Natural killer cell (primary cell): Measurements from ENCODE around the gene KIF1B. TPM values are rescaled to one million over a fixed set of nuclear protein-coding genes. Genes with fewer than 3 reads are reported as not detected.

Experiments
- ATAC-seq, 3 donors: fragments of 150-1000 bp in 2 of 3; fragments of 200-7000 bp in 1 of 3; cut with Tn5 transposase; 1 replicate in 1 of 3; 2 replicates in 2 of 3; pipeline ENCODE4 v1.10.0; 2021; ENCODE audit warnings: mild to moderate bottlenecking in 2 of 3, moderate library complexity in 2 of 3
- DNase-seq, 2 donors: peaks; one replicate each; pipeline versions ENCODE4 v3.0.0 to v3.0.0-alpha.2; 2013 to 2021; ENCODE audit warnings: mixed read lengths in 1 of 2
- H3K27ac ChIP-seq: one replicate; pipeline ENCODE4 v1.5.1; 2013; ENCODE audit warnings: mild to moderate bottlenecking, low read length
- H3K27me3 ChIP-seq: one replicate; pipeline ENCODE4 v1.6.1; 2013; ENCODE audit warnings: low read length; ENCODE audit not compliant: control insufficient read depth, insufficient read depth
- H3K36me3 ChIP-seq: one replicate; pipeline ENCODE4 v1.6.1; 2013; ENCODE audit warnings: low read length; ENCODE audit not compliant: control insufficient read depth, insufficient read depth
- H3K4me1 ChIP-seq: one replicate; pipeline ENCODE4 v1.6.1; 2013; ENCODE audit warnings: low read length; ENCODE audit not compliant: control insufficient read depth, insufficient read depth
- H3K4me3 ChIP-seq: one replicate; pipeline ENCODE4 v1.5.1; 2013; ENCODE audit warnings: low read length
- H3K9me3 ChIP-seq: one replicate; pipeline ENCODE4 v1.6.1; 2013; ENCODE audit warnings: low read length; ENCODE audit not compliant: control insufficient read depth, insufficient read depth
- H3K27ac Mint-ChIP-seq, 2 donors: one replicate each; pipeline ENCODE4 v1.8.0; 2022; ENCODE audit warnings: mild to moderate bottlenecking in 2 of 2, mixed read lengths in 2 of 2, moderate library complexity in 1 of 2
- H3K27me3 Mint-ChIP-seq, 2 donors: one replicate each; pipeline ENCODE4 v1.8.0; 2022; ENCODE audit warnings: low read depth in 2 of 2, mixed read lengths in 2 of 2
- H3K36me3 Mint-ChIP-seq: one replicate; pipeline ENCODE4 v1.8.0; 2022; ENCODE audit warnings: mixed read lengths
- H3K4me1 Mint-ChIP-seq, 2 donors: one replicate each; pipeline ENCODE4 v1.8.0; 2022; ENCODE audit warnings: mixed read lengths in 2 of 2
- H3K4me3 Mint-ChIP-seq: one replicate; pipeline ENCODE4 v1.8.0; 2022; ENCODE audit warnings: mild to moderate bottlenecking, moderate library complexity, mixed read lengths
- H3K9me3 Mint-ChIP-seq, 2 donors: one replicate each; pipeline ENCODE4 v1.8.0; 2022; ENCODE audit warnings: mixed read lengths in 2 of 2
- CTCF ChIP-seq: fragments of 200-600 bp; IDR thresholded peaks from one replicate; pipeline ENCODE4 v1.8.0; 2022; ENCODE audit warnings: antibody characterized with exemption
- WGBS: methylation state at CpG from one replicate; pipeline ENCODE4 v1.1.7; 2013; ENCODE audit warnings: missing lambda C conversion rate; ENCODE audit not compliant: insufficient coverage; 5-methylcytosine and 5-hydroxymethylcytosine counted together
- intact Hi-C: fragments of 100-400 bp; cut with micrococcal nuclease; formaldehyde crosslinking; loops from one replicate; pipeline ENCODE4 v1.14.2; 2022
- total RNA-seq, 4 donors: library from RNA; stranded (reverse); fragments of 120-200 nt in 1 of 4; gene quantifications; one replicate each; pipeline versions ENCODE4 v1.2.3 to v1.2.4, GENCODE V29; 2013 to 2022

Gene KIF1B
- total RNA-seq, 3 donors from 2014 or later (not counting 1 experiment from before 2014, with no cell fraction given) = 15.2 to 22.0 (median 16.3) TPM

GRCh38 chr1:10384219-10384618 is 173.8 kb downstream of the KIF1B start:
- no peak overlapping the region for H3K27ac Mint-ChIP-seq
- no peaks in the 10 kb centered on the region for H3K36me3 Mint-ChIP-seq
- no peak for DNase-seq
- Histone ChIP-seq H3K36me3 (no peaks in the 10 kb centered on the region), H3K9me3 (no peaks in the 10 kb centered on the region), H3K4me1 (no peaks in the 10 kb centered on the region), H3K27ac (no peak overlapping the region), H3K4me3 (no peak overlapping the region), H3K27me3 (no peaks in the 10 kb centered on the region)
- H3K4me1 Mint-ChIP-seq = no peaks in the 10 kb centered on the region
- no peak for ATAC-seq
- no peak overlapping the region for H3K4me3 Mint-ChIP-seq
- no peaks in the 10 kb centered on the region for H3K9me3 Mint-ChIP-seq
- no peak for TF ChIP-seq CTCF
- 93% methylated on average over 7 of the region's 8 CpGs for WGBS
- intact Hi-C loops = no loop called here
- no peaks in the 10 kb centered on the region for H3K27me3 Mint-ChIP-seq

GRCh38 chr1:10386761-10387676 is 176.6 kb downstream of the KIF1B start:
- 87% methylated on average over 11 of the region's 12 CpGs for WGBS
- Mint-ChIP-seq H3K4me3 (no peak overlapping the region), H3K27me3 (no peaks in the 10 kb centered on the region), H3K36me3 (no peaks in the 10 kb centered on the region), H3K27ac (no peak overlapping the region), H3K9me3 (no peaks in the 10 kb centered on the region), H3K4me1 (no peaks in the 10 kb centered on the region)
- Histone ChIP-seq H3K36me3 (no peaks in the 10 kb centered on the region), H3K9me3 (no peaks in the 10 kb centered on the region), H3K4me1 (no peaks in the 10 kb centered on the region), H3K27ac (no peak overlapping the region), H3K4me3 (no peak overlapping the region), H3K27me3 (no peaks in the 10 kb centered on the region)
- no peak for TF ChIP-seq CTCF
- DNase-seq = no peak
- no peak for ATAC-seq
- intact Hi-C loops = no loop called here

- no peak overlapping the region for H3K27ac Mint-ChIP-seq
- no peak for TF ChIP-seq CTCF
- no peaks in the 10 kb centered on the region for H3K27me3 Mint-ChIP-seq
- Histone ChIP-seq H3K9me3 (no peaks in the 10 kb centered on the region), H3K27me3 (no peaks in the 10 kb centered on the region), H3K4me1 (no peaks in the 10 kb centered on the region), H3K36me3 (no peaks in the 10 kb centered on the region), H3K27ac (no peak overlapping the region), H3K4me3 (no peak overlapping the region)
- ATAC-seq = peak in 1 of 3 donors; percentile 66
- DNase-seq = peak in 1 of 2 donors; percentile 9
- H3K9me3 Mint-ChIP-seq = no peaks in the 10 kb centered on the region
- H3K4me1 Mint-ChIP-seq = no peaks in the 10 kb centered on the region
- intact Hi-C loops = no loop called here
- 69% methylated on average over 3 of the region's 3 CpGs for WGBS
- H3K4me3 Mint-ChIP-seq = no peak overlapping the region
- H3K36me3 Mint-ChIP-seq = no peaks in the 10 kb centered on the region
Measured at GRCh38 chr1:10387677-10388386, 177.5 kb downstream of the KIF1B start.
